ENCODE data around the gene POU2AF2.
"Not testable (repeated sequence)": the region's sequence is repeated elsewhere in the genome, so short reads cannot be mapped to it uniquely, and the experiment has no call there.

Gene POU2AF2, protein sequence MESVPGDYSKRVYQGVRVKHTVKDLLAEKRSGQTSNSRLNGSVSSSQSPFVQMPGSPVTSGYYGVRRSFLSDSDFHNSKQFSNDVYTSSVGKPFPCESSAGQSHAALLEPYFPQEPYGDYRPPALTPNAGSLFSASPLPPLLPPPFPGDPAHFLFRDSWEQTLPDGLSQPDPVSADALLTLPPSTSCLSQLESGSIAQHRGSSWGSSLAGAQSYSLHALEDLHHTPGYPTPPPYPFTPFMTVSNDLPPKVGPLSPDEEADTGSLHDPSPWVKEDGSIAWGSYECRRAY

DNA sequence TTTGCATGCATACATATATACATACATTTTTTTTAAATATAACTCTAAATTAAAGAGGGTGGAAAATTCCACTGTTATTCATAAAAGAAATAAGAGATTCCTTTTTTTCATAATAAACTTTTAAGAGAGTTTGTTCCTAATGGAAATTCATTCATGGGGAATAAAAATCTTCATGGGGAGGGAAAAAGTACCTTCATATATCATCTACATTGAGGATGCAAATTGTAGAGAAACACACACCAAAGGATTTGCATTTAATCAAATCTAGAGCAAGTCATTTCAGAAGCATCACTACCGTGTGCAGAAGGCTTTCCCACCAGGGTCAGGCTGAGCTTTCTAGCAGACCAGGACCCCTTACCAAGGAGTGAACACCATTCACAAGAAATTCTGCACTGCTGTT is at the start of gene POU2AF2:
POU2AF2 (plus strand) TSS at position 301 of the 400 bp plus-strand sequence. CDS start 129 bp downstream, outside the sequence.
- DNase-seq (no peak), ATAC-seq (no peak)

DNA sequence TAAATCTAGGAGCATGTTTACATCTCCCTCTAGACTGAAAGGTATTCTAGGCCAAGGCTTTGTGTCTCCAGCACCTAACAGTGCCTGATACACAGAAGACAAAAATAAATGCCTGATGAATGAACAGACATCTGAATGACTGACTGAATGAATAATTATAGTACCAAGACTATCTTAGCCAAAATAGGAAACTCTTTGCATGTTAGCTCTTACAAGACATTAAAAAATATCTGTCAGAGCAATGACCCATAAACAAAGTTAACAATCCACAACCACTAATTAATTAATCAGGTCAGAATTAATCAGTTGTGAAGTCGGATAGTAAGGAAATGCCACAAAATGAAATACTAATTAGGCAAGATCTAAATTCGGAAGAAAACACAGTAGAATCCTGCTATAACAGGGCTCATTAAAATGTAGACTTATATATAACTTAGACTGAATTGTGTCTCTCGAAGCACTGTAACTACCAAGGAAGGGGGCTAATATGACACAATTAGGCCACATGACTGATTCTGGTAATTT is 45.5 kb upstream of the POU2AF2 start:
- ATAC-seq (no peak), DNase-seq (no peak)

DNA sequence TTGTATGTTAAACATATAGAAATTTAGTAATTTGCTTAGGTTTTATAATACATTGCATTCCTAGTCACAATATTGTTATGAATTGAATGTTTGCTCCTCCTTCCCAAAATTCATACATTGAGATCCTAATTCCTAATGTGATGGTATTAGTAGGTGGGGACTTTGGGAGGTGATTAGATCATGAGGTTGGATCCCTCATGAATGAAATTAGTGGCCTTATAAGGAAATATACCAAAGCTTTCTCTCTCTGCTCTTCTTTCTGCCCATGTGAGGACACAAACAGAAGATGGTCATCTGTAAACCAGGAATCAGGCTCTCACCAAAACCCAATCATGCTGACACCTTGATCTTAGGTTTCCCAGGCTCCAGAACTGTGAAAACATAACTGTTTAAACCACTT is 41.3 kb upstream of the POU2AF2 start:
- DNase-seq, result no peak
- ATAC-seq, result no peak

DNA sequence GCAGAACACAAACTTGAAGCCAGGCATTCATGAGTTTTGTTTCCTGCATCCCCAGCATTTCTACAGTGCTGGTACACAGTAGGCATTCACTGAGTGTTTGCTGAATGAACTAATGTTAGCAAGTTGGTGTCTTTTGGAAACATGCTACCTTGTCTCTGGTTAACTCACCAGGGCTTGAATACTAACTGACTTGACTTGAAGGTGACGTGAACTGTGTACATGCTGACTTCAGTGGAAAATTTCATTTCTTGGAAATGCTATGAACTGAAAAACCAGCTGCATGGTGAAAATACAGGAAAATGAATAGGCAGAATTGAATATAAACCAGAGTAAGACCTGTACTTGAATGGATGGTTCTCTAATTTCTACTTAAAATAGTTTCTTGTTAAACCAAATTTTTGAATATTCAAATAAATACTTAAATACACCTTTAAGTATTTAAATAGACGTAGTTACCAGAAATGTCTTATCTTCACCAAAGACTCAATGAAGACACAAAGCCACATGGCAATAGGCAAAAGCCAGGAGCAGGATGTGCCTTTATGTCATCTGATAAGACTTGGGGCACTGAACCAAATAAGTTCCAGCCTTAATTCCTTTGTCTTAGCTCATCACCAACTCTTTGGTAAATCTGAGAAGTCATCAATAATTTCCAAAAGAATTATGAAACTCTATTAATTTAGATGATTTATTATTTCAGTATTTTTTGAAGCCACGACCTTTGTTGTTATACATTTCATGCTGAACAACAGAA is 39.7 kb upstream of the POU2AF2 start:
- no peak for DNase-seq
- no peak for ATAC-seq

DNA sequence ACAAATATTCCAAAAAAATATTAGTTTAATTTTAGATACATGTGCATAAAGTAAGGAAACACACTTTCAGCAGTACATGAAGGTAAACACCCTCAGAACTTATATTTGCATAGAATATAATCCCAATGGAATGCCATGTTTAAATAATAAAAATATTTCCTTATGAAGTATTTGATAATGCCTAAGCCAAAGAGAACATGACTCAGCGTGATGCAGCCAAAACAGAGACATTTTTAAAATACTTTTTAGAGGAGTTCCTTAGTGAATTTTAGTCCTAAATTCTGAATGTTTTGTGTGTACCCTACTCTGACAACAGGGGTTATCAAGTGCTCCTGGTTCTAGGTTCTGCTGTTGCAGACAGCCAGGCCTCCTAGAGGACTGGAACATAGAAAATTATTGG is 39.1 kb upstream of the POU2AF2 start:
- DNase-seq (no peak), ATAC-seq (no peak)

DNA sequence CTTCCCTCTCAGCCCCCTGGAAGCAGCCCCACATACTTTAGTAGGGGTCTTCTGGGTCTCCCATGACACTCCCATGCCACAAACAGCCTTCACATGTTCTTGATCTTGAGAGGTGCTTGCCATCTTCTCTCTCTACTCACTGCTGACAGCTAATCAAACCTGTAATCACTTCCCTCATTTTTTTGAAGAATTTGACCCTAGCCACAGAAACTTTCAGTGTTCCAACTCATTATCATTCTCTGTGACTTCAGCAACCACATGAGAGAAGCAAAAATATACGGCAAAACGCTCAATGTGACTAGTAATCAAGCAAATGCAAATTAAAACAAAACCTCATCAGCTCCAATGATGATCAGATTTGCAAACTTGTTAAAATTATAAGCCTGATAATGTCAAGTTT is 38.3 kb upstream of the POU2AF2 start:
- DNase-seq (no peak), ATAC-seq (no peak)

DNA sequence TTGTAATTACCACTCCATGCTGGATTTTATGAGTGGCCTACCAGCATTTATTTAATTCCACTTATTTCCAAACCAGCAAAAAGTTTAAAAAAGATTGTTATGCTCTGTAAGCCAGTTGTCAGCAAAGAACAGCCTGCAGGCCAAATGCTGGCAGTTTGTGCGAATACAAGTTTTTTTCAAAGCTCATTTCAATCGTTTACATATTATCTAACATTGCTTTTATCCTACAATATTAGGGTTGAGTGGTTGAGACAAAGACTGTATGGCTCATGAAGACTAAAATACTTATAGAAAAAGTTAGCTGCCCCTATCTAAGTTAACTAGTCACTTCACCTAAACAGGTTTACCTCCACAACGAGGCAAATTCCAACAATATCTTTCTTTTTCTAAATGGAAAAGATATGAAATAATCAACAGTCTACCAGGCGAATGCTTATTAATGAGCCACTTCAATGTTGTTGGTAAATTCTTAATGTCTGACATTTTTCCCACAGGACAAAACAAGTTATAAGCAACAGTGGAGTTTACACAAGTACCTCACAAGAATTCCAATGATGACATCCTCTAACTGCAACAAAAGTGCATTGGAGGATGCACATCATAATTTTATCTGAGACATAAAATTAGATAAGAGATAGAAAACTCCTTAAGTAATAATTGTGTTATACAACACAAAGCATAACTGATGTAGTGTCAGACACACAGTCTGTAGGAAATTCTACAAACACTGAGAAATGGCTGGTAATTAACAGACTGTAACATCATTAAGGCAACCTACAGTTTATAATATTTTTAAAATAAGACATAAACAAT is 35.8 kb upstream of the POU2AF2 start:
- DNase-seq (no peak), ATAC-seq (no peak)

DNA sequence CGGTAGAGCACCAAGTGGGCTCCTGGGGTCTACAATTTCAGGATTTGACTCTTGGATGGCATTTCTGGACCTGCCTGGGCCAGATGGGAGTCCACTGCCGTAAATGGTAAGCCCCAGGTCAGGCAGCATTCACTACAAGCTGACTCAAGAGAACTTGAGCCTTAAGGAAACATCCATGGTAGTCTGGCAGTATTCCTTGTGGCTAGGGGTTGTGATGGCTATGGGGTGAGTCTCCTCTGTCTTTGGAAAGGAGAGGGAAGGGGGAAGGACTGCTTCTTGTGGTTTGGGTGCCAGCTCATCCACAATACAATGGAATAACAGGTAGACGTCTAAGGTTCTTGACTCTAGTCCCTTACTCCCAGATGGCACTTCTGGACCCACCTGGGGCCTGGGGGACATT is 32.3 kb upstream of the POU2AF2 start:
- ATAC-seq (no peak), DNase-seq (no peak)

DNA sequence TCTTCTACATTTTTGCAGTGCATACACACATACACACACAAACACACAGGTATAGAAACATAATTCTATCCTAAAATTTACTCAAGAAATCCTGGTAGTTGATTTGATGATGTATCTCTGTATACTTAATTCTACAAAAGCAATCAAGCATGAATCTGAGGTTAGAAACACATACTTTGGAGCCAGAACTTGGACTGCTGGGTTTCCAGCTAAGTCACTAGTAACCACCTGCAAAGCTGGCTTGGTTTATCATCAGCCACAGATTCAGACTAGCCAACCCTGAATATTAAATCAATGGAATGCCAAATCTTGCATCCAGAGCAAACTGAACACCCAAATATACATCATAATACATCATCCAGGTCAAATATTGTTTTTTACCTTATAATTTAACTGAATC is 24.8 kb upstream of the POU2AF2 start:
- DNase-seq (no peak), ATAC-seq (no peak)

DNA sequence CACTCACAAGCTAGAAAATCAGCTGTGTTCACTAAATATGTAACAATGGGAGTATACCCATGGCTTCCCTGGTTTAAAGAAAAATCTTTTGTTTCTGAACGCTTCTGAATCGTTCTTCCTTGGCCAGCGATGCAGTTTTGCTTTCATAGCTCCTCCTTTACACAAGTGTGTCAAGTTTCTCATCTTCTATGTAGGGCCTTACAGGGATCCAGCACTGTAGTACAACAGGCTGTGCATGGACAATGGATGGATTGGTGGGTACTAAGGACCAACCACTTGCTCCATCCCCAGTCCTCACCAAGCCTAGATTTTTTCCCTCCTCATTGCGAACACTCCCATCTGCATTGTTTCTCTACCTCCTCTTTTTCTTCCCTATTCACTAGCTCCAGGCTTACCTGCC is 24.3 kb upstream of the POU2AF2 start:
- ATAC-seq (no peak), DNase-seq (no peak)

DNA sequence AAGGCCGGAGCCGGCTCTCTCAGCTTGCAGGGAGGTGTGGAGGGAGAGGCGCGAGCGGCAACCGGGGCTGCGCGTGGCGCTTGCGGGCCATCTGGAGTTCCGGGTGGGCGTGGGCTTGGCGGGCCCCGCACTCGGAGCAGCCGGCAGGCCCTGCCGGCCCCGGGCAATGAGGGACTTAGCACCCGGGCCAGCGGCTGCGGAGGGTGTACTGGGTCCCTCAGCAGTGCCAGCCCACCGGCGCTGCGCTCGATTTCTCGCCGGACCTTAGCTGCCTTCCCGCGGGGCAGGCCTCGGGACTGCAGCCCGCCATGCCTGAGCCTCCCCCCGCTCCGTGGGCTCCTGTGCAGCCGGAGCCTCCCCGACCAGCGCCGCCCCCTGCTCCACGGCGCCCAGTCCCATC is 23.6 kb upstream of the POU2AF2 start:
- ATAC-seq, DNase-seq: not testable (repeated sequence)

DNA sequence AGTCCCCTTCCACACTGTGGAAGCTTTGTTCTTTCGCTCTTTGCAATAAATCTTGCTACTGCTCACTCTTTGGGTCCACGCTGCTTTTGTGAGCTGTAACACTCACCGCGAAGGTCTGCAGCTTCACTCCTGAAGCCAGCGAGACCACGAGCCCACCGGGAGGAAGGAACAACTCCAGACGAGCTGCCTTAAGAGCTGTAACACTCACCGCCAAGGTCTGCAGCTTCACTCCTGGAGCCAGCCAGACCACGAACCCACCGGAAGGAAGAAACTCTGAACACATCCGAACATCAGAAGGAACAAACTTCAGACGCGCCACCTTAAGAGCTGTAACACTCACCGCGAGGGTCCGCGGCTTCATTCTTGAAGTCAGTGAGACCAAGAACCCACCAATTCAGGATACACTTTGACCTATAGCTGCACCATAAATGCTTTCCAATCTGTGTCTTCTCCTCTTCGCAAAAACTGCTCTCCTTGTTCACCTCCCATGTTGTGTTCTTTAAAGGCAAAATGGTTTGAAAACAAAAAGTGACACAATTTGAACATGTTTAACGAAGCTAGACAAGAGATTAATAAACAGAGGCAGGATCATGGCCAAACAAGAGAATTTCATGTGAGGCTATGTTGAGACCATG is 22.6 kb upstream of the POU2AF2 start:
- DNase-seq, result peak; percentile 12
- ATAC-seq, result not testable (repeated sequence)

DNA sequence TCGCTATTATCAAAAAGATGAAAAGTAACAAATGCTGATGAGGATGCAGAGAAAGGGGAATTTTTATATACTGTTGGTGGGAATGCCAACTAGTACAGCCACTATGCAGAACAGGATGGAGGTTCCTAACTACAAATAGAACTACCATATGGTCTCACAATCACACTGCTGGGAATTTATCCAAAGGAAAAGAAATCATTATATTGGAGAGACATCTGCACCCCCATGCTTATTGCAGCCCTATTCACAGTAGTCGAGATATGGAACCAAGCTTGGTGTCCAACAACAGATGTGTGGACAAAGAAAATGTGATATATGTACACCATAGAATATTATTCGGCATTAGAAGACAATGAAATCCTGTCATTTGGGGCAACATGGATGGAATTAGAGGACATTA is 19.6 kb upstream of the POU2AF2 start:
- no peak for ATAC-seq
- DNase-seq, result no peak

DNA sequence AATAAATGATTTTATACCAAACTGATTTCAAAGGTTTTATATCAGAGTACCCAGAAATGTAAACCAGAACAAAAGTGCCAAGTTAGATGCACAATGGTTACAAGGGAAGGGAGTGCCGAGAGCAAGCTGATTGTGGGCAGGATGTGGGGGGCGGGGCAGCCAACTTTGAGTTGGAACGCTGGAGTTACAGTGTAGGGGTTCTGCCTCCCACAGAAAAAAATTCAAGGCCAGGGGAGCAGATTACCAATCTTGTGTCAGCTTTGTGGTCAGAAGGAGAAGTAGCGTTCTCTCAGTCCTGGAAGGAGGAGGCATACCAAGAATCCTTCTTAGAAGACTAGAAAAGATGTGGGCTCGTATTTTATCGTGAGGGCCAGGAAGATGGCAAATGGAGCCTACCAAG is 15.9 kb upstream of the POU2AF2 start:
- DNase-seq (peak; percentile 17), ATAC-seq (no peak)

DNA sequence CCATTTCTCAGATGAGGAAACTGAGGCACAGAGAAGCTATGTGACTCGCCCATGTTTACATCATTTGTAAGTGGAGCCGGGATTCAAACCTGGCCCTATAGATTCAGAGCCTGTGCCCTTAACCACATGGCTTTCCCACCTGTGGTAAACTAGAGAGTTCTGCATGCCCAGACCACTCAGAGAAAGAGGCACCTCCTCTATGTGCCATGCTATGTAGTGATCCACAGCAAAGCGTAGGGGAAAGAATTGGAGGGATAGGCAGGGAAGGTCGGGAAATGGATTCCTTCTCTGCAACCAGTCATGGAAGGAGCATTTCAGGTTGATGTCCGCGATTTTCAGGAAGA is 15.4 kb upstream of the POU2AF2 start:
- no peak for DNase-seq
- ATAC-seq, result peak; percentile 53

DNA sequence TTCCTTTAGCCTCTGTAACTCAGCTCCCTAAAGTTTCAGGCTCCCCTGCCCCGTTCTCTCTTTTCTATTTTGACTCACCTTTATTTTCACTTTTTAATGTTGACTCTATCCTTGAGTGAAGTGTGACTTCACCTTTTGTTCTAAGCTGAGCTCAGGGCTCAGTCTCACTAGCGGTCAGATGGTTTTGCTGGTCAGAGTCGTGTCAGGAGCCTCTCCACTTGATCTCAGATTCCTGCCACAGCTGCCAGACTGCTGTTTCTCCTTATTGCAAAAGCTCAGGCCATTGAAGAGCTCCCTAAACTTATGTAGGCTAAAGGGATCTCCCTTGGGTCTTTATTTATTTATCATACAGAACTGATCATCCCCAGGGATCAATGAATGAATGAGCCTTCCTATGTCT is 13.7 kb upstream of the POU2AF2 start:
- DNase-seq (no peak), ATAC-seq (no peak)

DNA sequence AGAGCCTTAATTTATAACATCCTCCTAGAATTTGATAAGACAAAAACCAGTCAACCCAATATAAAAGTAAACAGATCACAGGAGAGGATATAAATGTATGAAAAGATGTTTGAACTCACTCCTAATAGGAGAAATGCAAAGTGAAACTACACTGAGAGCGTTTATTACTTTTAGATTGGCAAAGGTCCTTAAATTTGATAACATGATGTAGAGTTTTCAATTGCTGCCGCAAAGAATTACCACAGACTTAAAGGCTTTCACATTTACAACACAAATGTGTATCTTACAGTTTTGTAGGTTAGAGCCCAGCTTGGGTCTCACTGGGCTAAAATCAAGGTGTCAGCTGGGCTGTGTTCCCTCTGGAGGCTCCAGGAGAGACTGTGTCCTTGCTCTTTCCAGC is 9.1 kb upstream of the POU2AF2 start:
- ATAC-seq (no peak), DNase-seq (no peak)

DNA sequence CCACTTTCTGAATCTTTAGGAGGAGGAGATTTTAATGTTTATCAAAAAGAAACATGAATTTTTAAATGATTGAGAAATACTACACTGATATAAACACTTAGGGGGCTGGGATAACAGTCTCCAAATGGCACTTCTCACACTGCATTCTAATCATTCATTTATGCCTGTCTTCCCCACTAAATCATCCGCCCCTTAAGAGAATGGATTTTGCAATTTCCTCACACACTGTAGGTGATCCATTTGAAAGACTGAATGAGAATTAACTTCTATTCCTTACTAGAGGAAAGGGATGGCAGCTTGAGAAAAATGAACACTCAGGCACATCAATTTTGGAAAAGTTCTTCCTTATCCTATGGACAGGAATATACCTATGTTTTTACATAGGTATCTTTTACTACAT is 7.6 kb upstream of the POU2AF2 start:
- ATAC-seq (no peak), DNase-seq (no peak)

DNA sequence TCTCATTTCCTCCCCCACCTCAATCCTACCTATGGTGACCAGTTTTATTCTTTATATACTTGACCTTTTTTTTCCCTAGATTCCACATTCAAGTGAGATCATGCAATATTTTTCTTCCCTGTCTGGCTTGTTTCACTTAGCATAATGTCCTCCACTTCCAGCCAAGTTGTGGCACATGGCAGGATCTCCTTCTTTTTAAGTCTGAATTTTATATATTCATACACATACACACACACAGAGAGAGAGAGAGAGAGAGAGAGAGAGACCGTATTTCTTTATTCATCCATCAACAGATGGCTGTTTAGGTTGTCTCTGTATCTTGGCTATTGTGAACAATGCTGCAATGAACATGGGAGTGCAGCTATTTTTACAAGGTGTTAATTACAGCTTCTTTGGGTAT is 1.4 kb downstream of the POU2AF2 start:
- DNase-seq (no peak), ATAC-seq (no peak)

DNA sequence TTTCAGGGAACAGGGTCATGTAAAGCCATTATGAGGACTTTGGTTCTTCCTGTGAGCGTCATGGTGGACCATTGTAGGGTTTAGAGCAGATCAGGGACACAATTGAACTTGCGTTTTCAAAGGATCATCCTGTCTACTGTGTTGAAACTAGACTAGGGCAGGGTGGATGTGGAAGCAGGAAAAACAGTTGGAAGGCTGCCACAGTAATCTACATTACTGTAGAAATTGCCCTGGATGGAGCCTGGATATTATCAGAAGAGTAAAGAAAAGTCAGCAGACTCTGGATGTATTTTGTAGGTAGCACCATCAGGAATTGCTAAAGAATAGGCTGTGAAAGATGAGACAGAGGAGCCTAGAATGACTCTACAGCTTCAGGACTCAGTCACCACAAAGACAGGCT is 5.4 kb downstream of the POU2AF2 start:
- DNase-seq (no peak), ATAC-seq (no peak)

DNA sequence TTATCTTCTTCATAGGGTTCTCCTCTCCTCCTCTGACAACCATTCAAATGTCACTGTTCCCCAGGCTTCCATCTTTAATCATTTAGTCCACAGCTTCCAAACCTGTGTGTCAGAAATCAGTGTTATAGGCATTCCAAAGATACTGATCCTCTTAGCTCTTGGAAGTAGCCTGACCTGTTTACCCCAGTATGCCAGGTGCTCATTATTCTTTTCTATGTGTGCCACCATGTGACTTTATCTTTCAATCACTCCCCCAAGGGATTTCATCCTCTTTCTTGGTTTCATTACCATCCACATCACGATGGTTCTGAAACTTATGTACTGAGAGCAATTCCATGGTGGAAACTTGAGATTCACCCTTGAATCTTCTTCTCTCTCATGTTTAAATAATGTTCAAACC is 7.6 kb downstream of the POU2AF2 start:
- no peak for DNase-seq

DNA sequence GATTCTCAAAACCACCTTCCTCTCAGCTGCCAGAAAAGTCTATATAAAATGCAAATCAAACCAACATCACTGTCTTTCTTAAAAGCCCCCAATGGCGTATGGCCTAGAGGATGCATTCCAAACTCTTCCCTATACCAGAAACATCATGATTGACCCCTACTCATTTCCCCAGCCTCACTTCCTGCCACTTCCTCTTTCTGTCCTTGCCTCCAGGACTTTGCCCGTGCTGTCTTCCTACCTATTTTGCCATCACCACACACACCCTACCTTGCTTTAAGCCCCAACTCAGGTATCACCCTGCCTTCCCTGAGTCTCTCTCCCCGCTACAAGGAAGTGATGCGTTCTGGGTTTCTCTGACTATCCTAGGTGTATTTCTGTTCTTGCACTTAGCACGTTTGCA is 8.1 kb downstream of the POU2AF2 start:
- no peak for ATAC-seq
- DNase-seq, result no peak

More for the DNA sequence above, 7.6 kb downstream of the POU2AF2 start:
- no peak for ATAC-seq
